GM18519 (cell line): Measurements from ENCODE around the gene SKI.
"Not testable (repeated sequence)": the region's sequence is repeated elsewhere in the genome, so short reads cannot be mapped to it uniquely, and the experiment has no call there.

ENCODE experiments used
- ATAC-seq: cut with Tn5 transposase; IDR thresholded peaks from one replicate; pipeline ENCODE4 v1.9.1; 2021; ENCODE audit warnings: mild to moderate bottlenecking, moderate library complexity; ENCODE audit not compliant: unreplicated experiment, low FRiP score

Gene SKI

GRCh38 chr1:2330519-2331199, 102.5 kb downstream of the SKI start:
- ATAC-seq = no peak

GRCh38 chr1:2331200-2331544, 103.1 kb downstream of the SKI start:
- no peak for ATAC-seq

GRCh38 chr1:2331580-2331979, 103.5 kb downstream of the SKI start:
- ATAC-seq = not testable (repeated sequence)

DNA sequence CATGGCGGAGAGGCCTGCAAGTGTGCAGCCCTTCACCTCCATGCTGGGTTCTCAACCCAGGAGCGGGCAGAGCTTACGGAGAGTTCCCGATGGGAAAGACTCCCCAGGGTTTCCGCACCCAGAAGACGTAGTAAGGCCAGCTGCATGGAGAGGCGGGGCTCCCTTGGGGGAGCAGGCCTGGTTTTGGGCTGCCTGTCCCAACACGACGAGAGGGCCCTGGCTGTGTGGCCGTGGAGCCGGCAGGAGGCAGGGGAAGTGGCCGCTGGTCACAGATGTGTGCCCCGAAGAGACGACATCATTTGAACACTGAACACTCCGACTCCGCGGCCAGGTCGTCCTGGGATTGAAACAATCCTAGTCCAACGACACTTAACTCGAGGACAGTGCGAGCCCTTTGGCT, 106.2 kb downstream of the SKI start:
- no peak for ATAC-seq

DNA sequence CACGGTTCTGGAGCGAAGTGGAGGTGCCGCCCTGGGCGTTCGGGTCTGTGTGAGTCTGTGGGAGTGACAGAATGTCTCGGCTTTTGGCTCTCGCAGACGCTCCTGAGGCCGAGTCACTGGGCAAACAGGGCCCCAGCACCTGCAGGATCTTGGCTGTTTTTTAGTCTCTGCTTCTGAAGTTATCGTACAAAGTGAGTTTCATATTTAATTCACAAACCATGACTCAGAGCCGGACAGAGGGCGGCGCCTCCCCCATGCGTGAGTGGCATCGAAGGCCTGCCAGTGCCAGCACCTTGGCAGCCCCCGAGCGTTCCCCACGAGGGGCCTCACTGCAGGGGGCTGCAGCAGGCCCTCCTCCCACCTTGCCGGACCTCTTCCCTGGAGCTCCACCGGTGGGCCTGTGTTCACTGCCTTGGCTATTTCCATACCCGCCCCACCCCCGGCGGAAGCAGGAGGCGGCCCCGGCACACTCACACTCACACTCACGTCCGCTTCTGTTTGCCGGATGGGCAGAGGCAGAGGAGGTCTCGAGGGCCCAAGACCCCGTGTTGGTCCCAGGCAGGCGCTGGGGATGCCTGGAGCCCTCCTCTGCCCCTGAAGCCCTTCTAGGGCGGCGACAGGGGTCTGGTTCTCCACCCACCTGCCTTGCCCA, 106.9 kb downstream of the SKI start:
- no peak for ATAC-seq

DNA sequence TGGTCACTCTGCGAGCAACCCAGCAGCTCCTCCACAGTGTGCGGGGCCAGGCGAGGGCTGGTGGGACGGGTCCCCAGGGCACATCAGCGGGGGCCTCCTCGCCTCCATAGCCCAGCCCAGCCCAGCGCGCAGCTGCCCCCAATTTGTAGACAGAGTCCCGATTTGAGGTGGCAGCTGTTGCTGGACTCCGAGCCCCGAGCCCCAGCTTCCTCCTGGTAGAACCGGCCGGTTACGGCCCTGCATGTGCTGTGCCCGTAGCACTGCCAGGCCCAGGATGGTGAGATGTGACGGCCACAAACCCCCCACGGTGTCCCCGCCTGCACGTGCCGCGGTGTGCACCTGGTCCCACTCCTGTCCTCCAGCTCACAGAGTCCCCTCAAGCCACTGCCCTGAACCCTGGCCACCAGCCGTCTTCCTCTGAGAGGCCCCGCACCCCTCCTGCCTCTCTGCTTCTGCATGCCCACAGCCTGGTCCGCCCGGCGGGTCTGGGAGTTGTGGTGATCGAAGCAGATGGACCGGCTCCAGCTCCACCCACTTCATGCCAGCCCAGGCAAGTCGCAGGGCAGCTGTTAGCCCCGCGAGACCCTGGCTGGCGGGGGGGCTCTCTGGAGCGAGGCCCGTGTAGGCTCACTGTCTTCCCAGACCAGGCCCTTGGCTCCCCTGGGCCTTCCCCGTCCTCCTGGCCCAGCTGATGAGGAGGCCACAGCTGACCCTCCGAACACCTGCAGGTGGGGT, 107.8 kb downstream of the SKI start:
- ATAC-seq = no peak

DNA sequence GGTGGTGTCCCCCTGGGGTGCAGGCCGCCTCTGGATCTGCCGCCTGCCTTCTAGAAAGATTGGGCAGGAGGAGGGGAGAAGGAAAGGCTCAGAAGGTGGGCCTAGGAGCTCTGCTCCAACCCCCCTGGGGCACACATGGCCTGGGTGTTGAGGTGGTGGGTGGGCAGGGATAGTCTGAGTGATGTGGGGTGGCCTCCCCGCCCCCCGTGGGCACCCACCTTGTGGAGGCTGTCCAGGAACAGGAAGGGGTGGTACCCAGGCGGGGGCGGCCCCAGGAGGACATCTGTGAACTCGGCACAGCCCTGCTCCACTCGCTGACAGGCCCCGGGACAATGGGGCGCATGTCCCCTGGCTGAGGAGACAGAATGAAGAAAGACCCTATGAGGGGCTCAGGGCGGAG, 108.4 kb downstream of the SKI start:
- ATAC-seq = no peak

DNA sequence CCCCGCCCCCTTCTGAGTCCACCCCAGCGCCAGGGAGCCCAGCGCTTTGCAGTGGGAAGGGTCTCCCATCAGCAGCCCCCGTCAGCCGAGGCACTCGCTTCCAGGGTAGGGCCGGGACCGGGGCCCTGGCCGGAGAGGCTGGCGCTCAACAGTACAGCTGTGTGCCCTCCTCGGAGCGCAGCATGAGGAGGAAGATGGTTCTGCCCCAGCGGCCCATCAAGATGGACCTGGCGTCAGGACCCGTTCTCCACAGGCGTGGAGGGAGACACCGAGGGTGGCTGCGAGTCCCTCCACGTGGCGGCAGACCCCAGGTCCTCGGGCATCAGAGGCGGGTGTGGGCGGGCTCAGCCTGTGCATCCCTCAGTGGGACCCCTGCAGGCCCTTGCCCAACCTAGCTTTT, 109.0 kb downstream of the SKI start:
- ATAC-seq = no peak

GRCh38 chr1:2337501-2337900, 109.4 kb downstream of the SKI start:
- no peak for ATAC-seq

DNA sequence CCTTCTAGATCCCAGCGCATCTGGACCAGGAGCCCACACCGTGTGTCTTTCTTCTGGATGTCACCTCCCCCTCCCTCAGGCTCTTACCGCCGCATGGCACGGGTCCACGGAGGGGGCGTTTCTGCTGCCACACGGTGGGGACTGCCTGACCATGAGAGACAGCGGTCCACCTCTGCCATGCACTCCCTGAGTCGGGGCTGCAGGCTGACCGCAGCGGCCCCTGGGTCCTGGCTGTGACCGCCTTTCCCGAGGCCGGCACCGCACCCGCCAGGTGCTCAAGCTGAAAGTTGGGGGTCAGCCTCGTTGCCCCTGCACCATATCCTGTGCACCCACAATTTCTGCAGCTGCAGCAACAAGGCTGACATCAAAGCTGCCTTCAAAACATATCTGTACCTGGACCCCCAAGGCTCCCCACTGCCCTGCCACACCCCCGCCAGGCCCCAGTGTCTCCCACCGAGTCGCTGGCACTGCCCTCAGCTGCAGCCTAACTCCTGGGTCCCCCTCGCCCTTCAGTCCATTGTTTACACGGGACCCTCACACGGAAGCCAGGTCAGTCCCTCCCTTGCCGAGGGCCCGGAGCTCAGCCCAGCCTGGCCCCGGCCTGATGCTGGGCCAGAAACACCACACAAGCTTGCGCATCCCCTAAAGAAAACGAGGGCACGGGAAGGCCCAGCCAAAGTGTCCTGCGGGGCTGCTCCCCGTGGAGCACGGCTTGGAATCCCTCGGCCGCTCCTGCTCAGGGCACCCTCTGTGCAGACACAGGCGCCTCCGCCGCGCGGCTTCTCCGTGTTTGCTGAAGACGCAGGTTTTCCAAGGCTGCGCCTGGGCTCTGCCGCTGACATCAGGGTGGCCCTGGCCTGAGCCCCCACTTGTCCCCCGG, 111.3 kb downstream of the SKI start:
- ATAC-seq = no peak

GRCh38 chr1:2340086-2340917, 112.2 kb downstream of the SKI start:
- no peak for ATAC-seq

DNA sequence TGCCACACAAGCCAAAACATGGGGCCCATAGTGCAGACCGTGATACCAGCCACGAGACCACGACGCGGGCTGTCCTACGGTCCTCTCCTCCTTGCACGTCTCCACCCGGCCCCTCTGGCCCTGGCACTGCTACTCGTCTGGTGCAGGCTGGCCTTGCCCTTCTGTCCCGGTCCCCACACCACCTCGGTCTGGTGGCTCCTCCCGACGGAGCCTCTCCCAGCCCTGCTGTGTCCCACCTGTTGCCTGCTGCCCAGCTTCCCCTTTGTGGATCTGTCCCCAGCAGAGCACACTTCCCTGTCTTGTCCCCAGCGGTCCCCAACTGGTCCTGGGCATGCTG, 112.8 kb downstream of the SKI start:
- ATAC-seq = no peak

- no peak for ATAC-seq
Observed at GRCh38 chr1:2341706-2342383, 113.7 kb downstream of the SKI start.

GRCh38 chr1:2342384-2343022, 114.4 kb downstream of the SKI start:
- no peak for ATAC-seq

GRCh38 chr1:2343023-2343935, 115.2 kb downstream of the SKI start:
- ATAC-seq = no peak

DNA sequence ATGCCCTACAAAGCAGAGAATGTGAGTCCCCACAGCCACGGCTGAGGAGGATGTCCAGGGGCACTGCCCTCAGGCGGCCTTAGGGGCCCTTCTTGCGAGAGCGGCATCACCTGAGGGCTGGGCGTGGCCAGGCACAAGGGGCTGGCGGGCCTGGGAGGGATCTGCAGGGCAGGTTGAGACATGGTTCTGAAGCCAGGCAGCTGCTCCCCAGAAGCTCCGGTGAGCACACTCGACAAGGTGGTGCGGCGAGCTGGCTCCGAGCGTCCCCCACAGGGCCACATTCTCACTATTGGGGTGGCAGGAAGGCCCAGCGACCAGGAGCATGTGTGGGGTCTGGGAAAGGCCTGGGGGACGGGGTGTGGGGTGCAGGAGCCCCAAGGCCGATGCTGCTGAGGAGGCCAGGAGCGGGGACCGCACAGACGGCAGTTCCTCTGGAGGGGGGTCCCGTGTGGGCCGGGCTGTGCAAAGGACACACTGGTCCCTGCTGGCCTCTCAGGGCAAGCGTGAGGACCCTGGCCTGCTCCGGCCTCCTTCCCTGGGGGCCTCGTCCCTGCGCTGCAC, 116.1 kb downstream of the SKI start:
- ATAC-seq = no peak

DNA sequence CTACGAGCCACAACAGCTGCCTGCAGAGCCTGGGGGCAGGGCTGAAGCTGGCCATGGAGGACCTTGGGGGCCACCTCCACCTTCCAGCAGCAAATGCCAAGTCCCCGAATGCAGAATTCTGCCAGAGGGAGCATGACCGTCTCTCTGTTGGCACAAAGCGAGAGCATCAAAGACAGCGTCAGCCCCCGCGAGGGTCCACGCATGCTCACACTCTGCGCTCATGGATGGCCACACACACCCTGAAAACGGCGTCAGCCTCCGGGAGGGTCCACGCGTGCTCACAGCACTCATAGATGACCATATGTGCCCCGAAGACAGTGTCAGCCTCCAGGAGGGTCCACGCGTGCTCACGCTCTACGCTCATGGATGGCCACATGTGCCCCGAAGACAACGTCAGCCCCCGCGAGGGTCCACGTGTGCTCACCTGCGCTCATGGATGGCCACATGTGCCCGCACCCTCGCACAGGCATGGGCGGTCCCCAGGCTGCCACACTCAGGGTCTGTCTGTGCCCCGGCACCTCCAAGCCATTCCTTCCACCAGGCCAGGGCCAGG, 116.7 kb downstream of the SKI start:
- ATAC-seq = no peak
